SH-SY5Y (cell line): ENCODE measurements around the gene UBE2J2.

ENCODE experiments used
- GATA2 ChIP-seq: IDR thresholded peaks from 2 replicates; pipeline ENCODE4 v1.6.1; 2011; ENCODE audit warnings: mild to moderate bottlenecking, low read depth, low read length
- GATA3 ChIP-seq: IDR thresholded peaks from 2 replicates; pipeline ENCODE4 v1.6.1; 2011; ENCODE audit warnings: low read depth, mild to moderate bottlenecking, low read length, moderate library complexity

The UBE2J2 gene

DNA sequence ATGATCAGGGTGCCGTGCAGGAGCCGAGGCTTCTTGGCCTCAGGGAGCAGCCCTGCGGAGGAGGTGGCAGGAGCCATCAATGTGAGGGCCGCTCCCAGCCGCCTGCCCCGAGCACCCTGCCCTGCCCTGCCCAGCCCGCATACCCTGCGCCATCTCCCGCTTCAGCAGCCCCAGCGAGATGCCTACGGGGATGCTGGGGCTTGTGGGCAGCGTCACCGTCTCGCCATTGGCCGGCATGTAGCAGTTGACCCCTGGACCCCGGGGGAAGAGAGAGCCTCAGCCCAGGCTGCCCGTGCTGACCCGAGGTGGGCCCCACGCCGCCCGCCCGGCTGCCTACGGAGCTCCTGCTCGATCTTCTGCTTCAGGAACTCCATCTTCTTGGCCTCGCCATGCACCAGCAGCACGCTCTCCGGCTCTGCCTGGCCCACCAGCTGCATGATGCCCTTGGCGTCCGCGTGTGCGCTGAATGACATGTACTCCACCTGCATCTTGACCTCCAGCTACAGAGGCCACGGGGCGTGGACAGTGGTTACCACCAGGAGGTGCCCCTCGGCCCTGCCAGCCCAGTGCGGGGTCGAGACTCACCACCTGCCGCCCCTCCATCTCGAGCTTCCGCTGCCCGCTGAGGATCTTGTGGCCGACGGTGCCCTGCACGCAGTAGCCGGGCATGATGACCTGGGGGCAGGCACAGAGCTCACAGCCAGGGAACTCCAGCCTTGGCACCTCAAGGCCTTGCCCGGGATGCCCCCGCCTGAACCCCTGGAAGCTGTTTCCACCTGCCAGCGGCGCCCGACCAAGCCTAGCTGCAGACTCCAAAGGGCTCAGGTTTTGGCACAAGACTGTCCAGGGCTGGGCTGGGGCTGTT lies 39.0 kb upstream of the UBE2J2 start:
- TF ChIP-seq GATA2 (no peak), GATA3 (no peak)

DNA sequence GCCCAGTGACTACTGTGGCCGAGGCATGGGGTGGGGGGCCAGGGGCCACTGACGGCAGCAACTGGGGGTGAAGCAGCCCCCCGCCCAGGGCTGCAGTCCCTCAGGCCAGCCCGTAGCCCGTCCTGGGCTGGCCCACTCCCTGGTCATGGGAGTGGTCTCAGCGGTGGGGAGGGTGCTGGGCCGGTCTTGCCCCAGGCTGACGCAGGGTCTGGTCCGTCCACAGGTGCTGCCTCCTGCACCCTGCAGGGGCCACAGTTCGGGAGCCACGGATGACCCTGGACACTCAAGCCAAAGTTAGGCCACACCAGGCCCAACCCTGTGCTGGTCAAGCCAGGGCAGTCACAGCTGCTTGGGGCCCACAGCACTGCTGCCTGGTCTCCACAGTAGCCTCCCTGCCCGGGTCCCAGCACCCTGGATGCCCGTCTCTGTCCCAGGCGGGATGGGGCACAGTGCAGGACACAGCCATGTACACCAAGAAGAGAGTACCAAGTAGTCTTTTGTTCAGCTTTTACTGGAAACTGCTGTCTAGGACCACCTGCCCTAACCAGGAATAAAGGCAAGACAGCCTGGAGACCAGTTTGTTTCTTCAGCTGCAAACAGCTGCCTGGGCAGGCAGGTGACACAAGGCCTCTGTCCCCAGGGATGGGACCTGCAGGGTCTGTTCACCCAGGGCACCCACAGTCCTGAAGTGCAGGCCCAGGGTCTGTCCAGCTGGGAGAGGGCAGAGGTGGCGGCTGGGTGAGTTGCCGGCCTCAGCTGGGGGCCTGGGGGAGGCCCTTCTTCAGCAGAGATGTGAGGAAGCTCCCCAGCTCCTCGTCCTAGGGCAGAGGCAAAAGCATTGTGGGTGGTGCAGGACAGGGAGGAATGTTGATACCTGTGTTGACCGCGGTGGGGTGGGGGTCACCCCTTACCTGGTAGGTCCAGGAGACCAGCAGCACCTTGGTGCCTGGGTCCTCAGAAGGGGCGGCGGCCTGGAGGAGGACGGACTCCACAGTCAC lies 37.8 kb upstream of the UBE2J2 start:
- TF ChIP-seq GATA2 (no peak), GATA3 (no peak)

DNA sequence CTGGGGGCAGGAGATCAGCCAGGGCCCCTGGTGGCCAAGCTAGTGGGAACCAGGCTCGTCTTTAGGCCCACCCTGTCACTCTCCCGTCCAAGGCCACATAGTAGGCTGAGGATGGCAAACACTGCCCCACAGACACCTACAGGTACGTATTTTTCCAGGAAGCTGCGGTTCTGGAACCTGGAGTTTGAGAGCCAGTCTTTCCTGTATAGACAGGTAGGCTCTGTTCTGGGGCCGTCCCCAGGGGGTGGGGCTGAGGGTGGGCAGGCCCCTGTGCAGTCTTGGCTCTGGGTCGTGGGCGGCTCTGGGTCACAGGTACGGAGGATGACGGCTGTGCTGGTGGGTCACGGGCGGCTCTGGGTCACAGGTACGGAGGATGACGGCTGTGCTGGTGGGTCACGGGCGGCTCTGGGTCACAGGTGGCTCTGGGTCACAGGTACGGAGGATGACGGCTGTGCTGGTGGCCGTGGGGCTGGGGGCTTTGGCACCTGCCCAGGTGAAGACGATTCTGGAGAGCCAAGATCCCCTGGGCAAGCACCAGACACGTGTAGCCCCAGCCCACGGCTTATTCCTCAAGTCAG lies 36.9 kb upstream of the UBE2J2 start:
- TF ChIP-seq GATA2, result no peak
- no peak for TF ChIP-seq GATA3

DNA sequence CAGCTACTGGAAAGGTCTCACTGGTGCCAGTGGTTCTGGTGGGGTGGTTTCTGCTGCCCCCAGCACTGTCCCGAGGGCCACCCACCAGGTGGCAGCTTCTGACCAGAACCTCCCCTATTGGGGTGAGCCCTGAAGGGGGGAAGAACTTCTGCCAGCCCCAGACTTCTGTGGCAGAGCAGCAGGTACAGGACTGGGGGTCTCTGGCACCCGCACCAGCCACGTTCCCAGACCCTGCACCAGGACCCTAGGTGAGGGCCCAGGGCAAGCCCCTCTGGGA lies 36.4 kb upstream of the UBE2J2 start:
- TF ChIP-seq GATA2 (no peak), GATA3 (no peak)

DNA sequence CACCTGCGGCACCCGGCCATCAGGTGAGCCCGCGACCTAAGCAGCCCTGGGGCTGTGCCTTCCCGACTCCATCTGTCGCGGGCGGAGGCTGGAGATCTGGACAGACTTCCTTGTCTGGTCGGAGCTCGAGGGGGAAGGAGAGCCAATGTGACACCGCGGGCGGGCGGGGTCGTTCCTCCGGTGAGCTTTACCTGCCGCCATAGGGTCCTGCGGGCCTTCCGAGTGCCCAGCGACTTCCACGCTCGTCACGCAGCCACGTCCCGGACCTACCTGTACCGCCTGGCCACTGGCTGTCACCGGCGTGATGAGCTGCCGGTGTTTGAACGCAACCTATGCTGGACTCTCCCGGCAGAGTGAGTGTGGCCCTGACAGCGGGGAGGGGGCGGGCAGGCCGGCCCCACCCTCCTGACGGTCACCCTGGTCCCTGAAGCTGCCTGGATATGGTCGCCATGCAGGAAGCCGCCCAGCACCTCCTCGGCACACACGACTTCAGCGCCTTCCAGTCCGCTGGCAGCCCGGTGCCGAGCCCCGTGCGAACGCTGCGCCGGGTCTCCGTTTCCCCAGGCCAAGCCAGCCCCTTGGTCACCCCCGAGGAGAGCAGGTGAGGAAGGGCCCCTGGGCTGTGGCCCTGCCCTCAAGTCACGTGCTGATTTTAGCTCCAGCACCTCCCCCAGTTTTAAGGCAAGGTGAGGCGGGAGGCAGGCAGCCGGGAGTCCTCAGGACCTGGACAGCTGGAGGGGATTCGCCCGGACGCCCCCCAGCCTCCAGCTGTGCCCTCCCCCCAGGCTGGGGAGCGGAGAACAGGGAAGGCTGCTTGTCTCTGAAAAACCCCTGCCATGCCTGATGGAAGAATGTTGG lies 35.8 kb upstream of the UBE2J2 start:
- TF ChIP-seq GATA2 (no peak), GATA3 (no peak)

DNA sequence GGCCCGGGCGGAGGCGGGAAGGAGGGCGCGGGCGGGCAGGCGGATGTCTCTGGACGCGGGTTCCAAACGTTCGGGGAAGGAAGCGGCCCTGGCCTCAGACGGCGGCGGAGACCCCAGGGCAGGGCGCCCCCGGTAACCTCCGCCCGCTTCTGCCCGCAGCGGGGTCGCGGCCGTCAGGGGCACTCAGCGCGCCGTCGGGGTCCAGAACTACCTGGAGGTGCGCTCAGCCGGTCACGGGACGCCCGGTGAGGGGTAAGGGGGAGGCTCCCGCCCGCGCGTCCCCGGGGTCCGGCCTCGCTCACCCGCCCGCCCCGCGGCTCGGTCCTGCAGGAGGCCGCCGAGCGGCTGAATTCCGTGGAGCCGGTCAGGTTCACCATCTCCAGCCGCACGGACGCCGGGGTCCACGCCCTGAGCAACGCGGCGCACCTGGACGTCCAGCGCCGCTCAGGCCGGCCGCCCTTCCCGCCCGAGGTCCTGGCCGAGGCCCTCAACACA lies 35.1 kb upstream of the UBE2J2 start:
- TF ChIP-seq GATA3 (no peak), GATA2 (no peak)

DNA sequence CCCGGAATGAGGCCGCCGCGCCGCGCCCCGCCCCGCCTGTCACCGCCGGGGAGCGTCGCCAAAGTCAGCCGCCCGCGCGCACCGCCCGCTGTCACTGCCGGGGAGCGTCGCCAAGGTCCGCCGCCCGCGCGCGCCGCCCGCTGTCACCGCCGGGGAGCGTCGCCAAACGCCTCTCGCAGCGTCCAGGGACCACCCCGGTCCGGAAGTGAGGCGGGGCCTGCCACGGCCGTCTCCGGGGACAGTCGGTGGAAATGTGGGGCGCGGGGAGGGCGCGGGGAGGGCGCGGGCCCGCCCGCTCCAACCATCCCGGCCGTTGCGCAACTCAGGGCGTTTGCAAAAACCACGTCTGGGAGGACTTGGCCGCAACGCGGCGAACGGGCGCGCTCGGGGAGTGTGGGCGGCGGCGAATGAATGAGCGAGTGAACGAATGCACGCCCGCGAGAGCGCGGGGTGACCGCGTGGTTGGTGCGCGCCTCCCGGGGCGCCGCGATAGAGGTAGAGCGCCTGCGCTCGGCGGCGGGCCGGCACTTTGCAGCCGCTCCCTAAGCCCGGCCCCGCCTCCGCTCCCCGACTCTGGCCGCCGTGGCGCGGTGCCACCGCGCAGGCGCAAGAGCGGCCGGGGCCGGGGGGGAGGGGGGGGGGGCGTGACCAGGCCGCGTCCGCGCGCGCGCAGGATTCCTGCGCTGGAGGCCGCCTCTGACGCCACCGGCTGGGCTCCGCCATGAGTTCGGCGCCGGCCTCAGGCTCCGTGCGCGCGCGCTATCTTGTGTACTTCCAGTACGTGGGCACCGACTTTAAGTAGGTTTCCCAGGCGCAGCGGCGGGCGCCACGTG lies 34.5 kb upstream of the UBE2J2 start, which contains the start of the genes ACAP3 and PUSL1:
Gene ACAP3 (minus strand): TSS at position 8 of the 833 bp plus-strand sequence. CDS start 115 bp downstream, outside the sequence.
Gene PUSL1 (plus strand): TSS at position 675 of the 833 bp plus-strand sequence. CDS start 47 bp downstream, at position 722.
- TF ChIP-seq GATA3 (no peak), GATA2 (no peak)

DNA sequence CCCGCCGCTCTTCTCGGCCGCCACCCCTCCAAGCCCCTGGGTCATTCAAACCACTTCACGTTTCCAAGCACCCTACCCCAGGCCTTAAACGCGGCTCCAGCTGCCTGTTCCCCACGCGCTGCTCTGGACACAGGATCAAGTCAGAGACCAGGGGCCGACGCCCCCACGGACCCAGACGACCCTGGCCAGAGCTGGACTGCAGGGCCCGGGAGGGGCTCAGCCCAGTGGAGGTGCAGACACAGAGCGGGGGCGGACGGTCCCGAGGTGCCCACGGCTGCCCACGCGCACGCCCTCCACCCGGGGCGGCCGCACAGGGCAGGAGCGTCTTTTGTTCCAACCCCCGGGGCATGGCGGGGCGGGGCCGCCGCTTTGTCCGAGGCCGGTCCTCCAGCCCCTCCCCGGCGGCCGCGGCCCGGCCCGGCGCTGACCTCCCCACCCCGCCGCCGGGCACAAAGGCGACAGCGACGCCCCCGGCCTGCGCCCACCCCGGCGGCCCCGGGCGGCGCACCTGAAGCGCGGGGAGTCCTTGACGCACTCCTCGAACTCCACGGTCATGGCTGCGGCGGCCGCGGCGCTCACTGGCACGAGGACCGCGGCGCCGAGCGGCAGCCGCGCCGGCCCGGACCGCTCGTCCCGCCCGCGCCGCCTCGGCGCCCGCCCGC lies 33.7 kb upstream of the UBE2J2 start:
- TF ChIP-seq GATA2 (no peak), GATA3 (no peak)

DNA sequence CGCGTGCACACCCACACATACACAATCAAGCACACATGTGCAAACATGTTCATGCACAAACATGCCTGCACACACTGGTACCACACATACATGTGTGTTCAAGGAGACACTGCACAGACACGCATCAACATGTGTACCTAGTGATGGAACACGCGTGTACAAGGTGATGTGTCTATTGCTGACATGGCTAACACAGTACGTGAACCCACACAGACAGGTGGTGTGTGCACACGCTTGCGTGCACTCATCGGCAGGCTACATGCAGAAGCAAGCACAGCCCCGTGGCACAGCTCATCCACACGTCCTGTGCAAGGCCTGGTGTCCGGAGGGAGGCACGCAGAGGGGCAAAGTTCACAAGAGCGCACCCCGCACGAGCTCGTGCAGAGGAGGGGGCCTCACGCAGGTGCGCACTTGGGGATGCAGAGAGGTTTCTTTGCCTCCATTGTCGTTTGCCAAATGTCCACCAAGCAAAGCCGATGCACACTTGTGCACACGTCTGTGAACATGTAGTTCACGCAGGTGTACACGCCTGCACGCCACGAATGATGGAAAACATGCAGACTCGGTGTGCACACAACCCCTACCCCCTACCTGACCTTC lies 33.1 kb upstream of the UBE2J2 start:
- no peak for TF ChIP-seq GATA2
- no peak for TF ChIP-seq GATA3

DNA sequence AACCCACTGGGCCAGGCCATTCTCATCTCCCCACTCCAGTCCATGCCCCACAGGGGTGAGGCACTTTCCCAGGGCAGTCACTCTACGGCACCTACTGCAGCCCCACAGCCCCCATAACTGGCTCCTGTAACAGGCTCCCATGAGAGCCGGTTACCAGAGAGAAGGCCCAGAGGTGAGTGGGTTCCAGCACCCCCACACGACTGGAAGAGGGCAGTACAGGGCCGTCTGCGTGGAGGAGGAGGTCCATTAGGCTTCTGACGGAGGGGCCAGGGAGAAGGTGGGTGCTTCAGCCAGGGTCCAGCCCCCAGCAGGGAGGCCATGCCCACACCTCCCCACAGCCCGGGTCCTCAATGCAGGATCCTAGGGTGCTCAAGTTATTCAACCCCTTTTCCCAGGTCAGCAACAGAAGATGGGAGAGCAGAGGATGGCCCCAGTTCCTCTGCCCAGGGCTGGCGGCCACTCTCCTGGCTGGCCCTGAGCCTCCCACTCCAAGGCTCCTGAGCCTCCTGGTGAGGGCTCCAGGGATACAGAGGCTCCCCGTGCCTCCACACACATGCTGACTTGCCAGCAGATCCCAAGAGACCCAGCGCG lies 32.5 kb upstream of the UBE2J2 start:
- TF ChIP-seq GATA3 (no peak), GATA2 (no peak)
